K562 (cell line): ENCODE results near the gene PRDM1. TPM values are rescaled to one million over a fixed set of nuclear protein-coding genes. Genes with fewer than 3 reads are reported as not detected.

Experiments
- ARNT ChIP-seq, 2 experiments: fragments of 450-650 bp; IDR thresholded peaks; 2 replicates each; pipeline ENCODE4 v1.6.1; 2016; ENCODE audit warnings: mild to moderate bottlenecking in 1 of 2
- ATF1 ChIP-seq, 2 experiments: fragments of 450-650 bp in 1 of 2; IDR thresholded peaks; 2 replicates each; pipeline ENCODE4 v1.6.1; 2016; ENCODE audit warnings: missing compliant biosample characterization in 1 of 2, missing genetic modification characterization in 1 of 2
- BHLHE40 ChIP-seq: IDR thresholded peaks from 2 replicates; pipeline ENCODE4 v1.6.1; 2011; ENCODE audit warnings: low read length, improper control_type of control experiment
- GTF2E2 ChIP-seq: fragments of 200-800 bp; sonication (Bioruptor generic); IDR thresholded peaks from 2 replicates; pipeline ENCODE4 v1.6.1; 2016; ENCODE audit warnings: missing genetic modification characterization, missing compliant biosample characterization
- KDM2B ChIP-seq: fragments of 250-450 bp; sonication (Bioruptor Pico); IDR thresholded peaks from 2 replicates; pipeline ENCODE4 v1.8.0; 2021; ENCODE audit warnings: mild to moderate bottlenecking, moderate library complexity
- PRMT5 ChIP-seq: sonication (generic); formaldehyde crosslinking; IDR thresholded peaks from 2 replicates; pipeline ENCODE4 v1.5.0; 2020; ENCODE audit warnings: missing genetic modification reagents
- PRPF4 ChIP-seq: fragments of 200-400 bp; formaldehyde crosslinking; IDR thresholded peaks from one replicate; pipeline ENCODE4 v1.6.1; 2017; ENCODE audit warnings: low read length, low read depth, mild to moderate bottlenecking; ENCODE audit not compliant: insufficient read depth, poor library complexity, severe bottlenecking
- RBM14 ChIP-seq: fragments of 200-400 bp; formaldehyde crosslinking; IDR thresholded peaks from 2 replicates; pipeline ENCODE4 v1.6.1; 2018; ENCODE audit warnings: low read depth, mild to moderate bottlenecking, low read length, moderate library complexity, borderline replicate concordance; ENCODE audit not compliant: insufficient read depth
- RBM22 ChIP-seq: fragments of 200-400 bp; formaldehyde crosslinking; IDR thresholded peaks from 2 replicates; pipeline ENCODE4 v1.6.1; 2018; ENCODE audit warnings: low read length, low read depth; ENCODE audit not compliant: poor library complexity, severe bottlenecking
- SRSF7 ChIP-seq: fragments of 200-400 bp; formaldehyde crosslinking; optimal IDR thresholded peaks from 2 replicates; pipeline ENCODE3; 2017; ENCODE audit warnings: mild to moderate bottlenecking, low read depth, low read length
- TOE1 ChIP-seq, 2 experiments: fragments of 450-650 bp in 1 of 2; sonication (generic) in 1 of 2; formaldehyde crosslinking in 1 of 2; IDR thresholded peaks; 2 replicates each; pipeline versions ENCODE4 v1.7.1 to v1.8.0; 2016 to 2022; ENCODE audit warnings: borderline replicate concordance in 2 of 2, mild to moderate bottlenecking in 2 of 2, antibody characterized with exemption in 1 of 2, inconsistent platforms in 1 of 2, low read depth in 1 of 2, missing genetic modification reagents in 1 of 2, moderate library complexity in 1 of 2
- ZC3H4 ChIP-seq: sonication (generic); formaldehyde crosslinking; IDR thresholded peaks from 2 replicates; pipeline ENCODE4 v1.9.0; 2021; ENCODE audit warnings: missing genetic modification reagents, borderline replicate concordance
- ZNF561 ChIP-seq: fragments of 450-650 bp; formaldehyde crosslinking; conservative IDR thresholded peaks from 2 replicates; pipeline ENCODE4 v1.4.0; 2020; ENCODE audit warnings: mild to moderate bottlenecking, moderate library complexity
- ZNF778 ChIP-seq: fragments of 450-650 bp; formaldehyde crosslinking; IDR thresholded peaks from 2 replicates; pipeline ENCODE4 v1.4.0; 2020; ENCODE audit warnings: mild to moderate bottlenecking, moderate library complexity
- polyA plus RNA-seq, 8 experiments: library from polyadenylated mRNA; depleted of rRNA in 4 of 8; stranded (reverse) in 5 of 8; unstranded in 3 of 8; fragments of >200 nt; fragmentation: Nextera tagmentation in 2 of 8; fragmentation: Illumina TruSeq in 1 of 8; extraction: Ambion mirVana in 2 of 8; extraction: Trizol in 1 of 8; gene quantifications; 2 replicates each; pipeline versions ENCODE4 v1.2.1 to v1.2.3, GENCODE V29; 2011 to 2014; ENCODE audit warnings: inconsistent platforms in 1 of 8, missing spikeins in 1 of 8
- total RNA-seq, 7 experiments: library from RNA; depleted of rRNA in 6 of 7; stranded (reverse); fragments of >200 nt in 6 of 7; fragmentation: Illumina TruSeq in 2 of 7; extraction: Trizol in 2 of 7; gene quantifications; 2 replicates each; pipeline versions ENCODE4 v1.2.1 to v1.2.3, GENCODE V29; 2011 to 2021; ENCODE audit warnings: low replicate concordance in 1 of 7
- TF ChIP-seq, protein P1 (sequence below), 2 experiments: fragments of 150-350 bp in 1 of 2; IDR thresholded peaks; 2 replicates each; pipeline ENCODE4 v1.6.1; 2012 to 2016; ENCODE audit warnings: low read depth in 2 of 2, low read length in 2 of 2, mild to moderate bottlenecking in 1 of 2, moderate library complexity in 1 of 2
- TF ChIP-seq, protein P2 (sequence below), 2 experiments: fragments of 450-650 bp; IDR thresholded peaks; 2 replicates each; pipeline ENCODE4 v1.6.1; 2018; ENCODE audit warnings: mild to moderate bottlenecking in 2 of 2, low read depth in 1 of 2; ENCODE audit not compliant: partially characterized antibody in 2 of 2
- TF ChIP-seq, protein P3 (sequence below): fragments of 450-650 bp; formaldehyde crosslinking; IDR thresholded peaks from 2 replicates; pipeline ENCODE4 v1.4.0; 2020; ENCODE audit warnings: mild to moderate bottlenecking, mixed read lengths

PRDM1 gene
- total and polyA plus RNA-seq, 9 of the 15 experiments (the other 6 are each of a cell fraction or from before 2014, with no cell fraction given), result 0.09 to 0.89 (median 0.27) TPM

DNA sequence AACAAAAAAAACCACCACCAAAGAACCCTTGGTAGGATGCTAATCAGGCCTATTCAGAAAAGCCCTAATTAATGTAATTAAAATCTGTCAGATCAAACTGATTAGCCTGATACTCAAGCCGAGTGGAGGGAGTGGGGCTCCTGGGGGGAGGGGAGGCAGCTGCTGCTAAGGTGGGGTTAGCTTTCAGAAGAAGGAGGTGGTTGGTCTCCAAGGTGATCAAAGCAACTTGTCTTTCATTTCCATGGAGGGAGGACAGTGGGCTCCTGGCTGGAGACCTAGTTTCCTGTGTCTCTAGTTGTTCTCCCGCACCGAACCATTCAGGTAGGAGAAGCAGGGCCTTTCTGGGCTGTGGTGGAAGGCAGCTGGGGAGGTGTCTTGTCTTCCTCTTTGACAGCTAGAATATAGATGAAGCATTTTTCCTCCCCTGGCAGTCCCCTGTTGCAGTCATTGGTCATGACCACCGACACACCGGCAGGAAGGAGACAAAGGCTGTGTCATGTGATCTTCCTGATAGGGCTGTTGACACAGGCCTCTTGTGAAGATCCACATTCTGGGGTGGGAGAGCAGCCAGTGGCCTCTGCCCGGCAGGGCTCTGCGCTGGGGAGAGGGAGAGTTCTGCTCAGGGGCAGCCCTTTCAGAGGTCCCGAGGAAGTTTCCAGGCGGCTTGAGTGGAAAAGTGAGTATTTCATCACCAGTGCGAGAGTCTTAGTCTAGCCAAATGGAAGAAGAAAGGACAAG, 39.9 kb upstream of the PRDM1 start (continued):
- TF ChIP-seq, protein P1, sequence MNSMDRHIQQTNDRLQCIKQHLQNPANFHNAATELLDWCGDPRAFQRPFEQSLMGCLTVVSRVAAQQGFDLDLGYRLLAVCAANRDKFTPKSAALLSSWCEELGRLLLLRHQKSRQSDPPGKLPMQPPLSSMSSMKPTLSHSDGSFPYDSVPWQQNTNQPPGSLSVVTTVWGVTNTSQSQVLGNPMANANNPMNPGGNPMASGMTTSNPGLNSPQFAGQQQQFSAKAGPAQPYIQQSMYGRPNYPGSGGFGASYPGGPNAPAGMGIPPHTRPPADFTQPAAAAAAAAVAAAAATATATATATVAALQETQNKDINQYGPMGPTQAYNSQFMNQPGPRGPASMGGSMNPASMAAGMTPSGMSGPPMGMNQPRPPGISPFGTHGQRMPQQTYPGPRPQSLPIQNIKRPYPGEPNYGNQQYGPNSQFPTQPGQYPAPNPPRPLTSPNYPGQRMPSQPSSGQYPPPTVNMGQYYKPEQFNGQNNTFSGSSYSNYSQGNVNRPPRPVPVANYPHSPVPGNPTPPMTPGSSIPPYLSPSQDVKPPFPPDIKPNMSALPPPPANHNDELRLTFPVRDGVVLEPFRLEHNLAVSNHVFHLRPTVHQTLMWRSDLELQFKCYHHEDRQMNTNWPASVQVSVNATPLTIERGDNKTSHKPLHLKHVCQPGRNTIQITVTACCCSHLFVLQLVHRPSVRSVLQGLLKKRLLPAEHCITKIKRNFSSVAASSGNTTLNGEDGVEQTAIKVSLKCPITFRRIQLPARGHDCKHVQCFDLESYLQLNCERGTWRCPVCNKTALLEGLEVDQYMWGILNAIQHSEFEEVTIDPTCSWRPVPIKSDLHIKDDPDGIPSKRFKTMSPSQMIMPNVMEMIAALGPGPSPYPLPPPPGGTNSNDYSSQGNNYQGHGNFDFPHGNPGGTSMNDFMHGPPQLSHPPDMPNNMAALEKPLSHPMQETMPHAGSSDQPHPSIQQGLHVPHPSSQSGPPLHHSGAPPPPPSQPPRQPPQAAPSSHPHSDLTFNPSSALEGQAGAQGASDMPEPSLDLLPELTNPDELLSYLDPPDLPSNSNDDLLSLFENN (IDR thresholded peaks at IDR 0.05; ENCODE audit: low read depth in 2 of 2, low read length in 2 of 2), result no peak
- no peak for TF ChIP-seq ZC3H4 (CRISPR knock-in tag)
- TF ChIP-seq KDM2B (CRISPR knock-in tag), result no peak
- TF ChIP-seq BHLHE40, result 0 out of 2 replicates have a peak, but pooled peaks have one; percentile 27
- TF ChIP-seq ZNF778, result no peak
- TF ChIP-seq, protein P2, sequence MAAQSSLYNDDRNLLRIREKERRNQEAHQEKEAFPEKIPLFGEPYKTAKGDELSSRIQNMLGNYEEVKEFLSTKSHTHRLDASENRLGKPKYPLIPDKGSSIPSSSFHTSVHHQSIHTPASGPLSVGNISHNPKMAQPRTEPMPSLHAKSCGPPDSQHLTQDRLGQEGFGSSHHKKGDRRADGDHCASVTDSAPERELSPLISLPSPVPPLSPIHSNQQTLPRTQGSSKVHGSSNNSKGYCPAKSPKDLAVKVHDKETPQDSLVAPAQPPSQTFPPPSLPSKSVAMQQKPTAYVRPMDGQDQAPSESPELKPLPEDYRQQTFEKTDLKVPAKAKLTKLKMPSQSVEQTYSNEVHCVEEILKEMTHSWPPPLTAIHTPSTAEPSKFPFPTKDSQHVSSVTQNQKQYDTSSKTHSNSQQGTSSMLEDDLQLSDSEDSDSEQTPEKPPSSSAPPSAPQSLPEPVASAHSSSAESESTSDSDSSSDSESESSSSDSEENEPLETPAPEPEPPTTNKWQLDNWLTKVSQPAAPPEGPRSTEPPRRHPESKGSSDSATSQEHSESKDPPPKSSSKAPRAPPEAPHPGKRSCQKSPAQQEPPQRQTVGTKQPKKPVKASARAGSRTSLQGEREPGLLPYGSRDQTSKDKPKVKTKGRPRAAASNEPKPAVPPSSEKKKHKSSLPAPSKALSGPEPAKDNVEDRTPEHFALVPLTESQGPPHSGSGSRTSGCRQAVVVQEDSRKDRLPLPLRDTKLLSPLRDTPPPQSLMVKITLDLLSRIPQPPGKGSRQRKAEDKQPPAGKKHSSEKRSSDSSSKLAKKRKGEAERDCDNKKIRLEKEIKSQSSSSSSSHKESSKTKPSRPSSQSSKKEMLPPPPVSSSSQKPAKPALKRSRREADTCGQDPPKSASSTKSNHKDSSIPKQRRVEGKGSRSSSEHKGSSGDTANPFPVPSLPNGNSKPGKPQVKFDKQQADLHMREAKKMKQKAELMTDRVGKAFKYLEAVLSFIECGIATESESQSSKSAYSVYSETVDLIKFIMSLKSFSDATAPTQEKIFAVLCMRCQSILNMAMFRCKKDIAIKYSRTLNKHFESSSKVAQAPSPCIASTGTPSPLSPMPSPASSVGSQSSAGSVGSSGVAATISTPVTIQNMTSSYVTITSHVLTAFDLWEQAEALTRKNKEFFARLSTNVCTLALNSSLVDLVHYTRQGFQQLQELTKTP (IDR thresholded peaks at IDR 0.05; ENCODE audit: low read depth in 1 of 2, partially characterized antibody in 2 of 2), result no peak
- TF ChIP-seq RBM22, result no peak
- no peak for TF ChIP-seq RBM14
- no peak for TF ChIP-seq PRPF4
- TF ChIP-seq ARNT (IDR thresholded peaks at IDR 0.05), result no peak
- TF ChIP-seq, protein P3, sequence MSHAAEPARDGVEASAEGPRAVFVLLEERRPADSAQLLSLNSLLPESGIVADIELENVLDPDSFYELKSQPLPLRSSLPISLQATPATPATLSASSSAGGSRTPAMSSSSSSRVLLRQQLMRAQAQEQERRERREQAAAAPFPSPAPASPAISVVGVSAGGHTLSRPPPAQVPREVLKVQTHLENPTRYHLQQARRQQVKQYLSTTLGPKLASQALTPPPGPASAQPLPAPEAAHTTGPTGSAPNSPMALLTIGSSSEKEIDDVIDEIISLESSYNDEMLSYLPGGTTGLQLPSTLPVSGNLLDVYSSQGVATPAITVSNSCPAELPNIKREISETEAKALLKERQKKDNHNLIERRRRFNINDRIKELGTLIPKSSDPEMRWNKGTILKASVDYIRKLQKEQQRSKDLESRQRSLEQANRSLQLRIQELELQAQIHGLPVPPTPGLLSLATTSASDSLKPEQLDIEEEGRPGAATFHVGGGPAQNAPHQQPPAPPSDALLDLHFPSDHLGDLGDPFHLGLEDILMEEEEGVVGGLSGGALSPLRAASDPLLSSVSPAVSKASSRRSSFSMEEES, result peak; percentile 96
- TF ChIP-seq GTF2E2 (tag), result no peak
- no peak for TF ChIP-seq PRMT5 (CRISPR knock-in tag)
- TF ChIP-seq SRSF7, result no peak
- TF ChIP-seq ZNF561 (CRISPR knock-in tag), result no peak
- TF ChIP-seq ATF1 (CRISPR knock-in tag; IDR thresholded peaks at IDR 0.05), result no peak
- TF ChIP-seq ATF1 (tag; IDR thresholded peaks at IDR 0.05), result peak; percentile 44; the same call in 1 of the 2 replicates
- peak; percentile 92 for TF ChIP-seq TOE1 (IDR thresholded peaks at IDR 0.05; ENCODE audit: borderline replicate concordance)
- no peak for TF ChIP-seq TOE1 (CRISPR knock-in tag; IDR thresholded peaks at IDR 0.05; ENCODE audit: borderline replicate concordance, low read depth)
